ENCODE results near the gene HDAC4. TPM values are rescaled to one million over a fixed set of nuclear protein-coding genes. Genes with fewer than 3 reads are reported as not detected.

The HDAC4 gene
- total RNA-seq, 1 donor from 2014 or later = 30.7 TPM

DNA sequence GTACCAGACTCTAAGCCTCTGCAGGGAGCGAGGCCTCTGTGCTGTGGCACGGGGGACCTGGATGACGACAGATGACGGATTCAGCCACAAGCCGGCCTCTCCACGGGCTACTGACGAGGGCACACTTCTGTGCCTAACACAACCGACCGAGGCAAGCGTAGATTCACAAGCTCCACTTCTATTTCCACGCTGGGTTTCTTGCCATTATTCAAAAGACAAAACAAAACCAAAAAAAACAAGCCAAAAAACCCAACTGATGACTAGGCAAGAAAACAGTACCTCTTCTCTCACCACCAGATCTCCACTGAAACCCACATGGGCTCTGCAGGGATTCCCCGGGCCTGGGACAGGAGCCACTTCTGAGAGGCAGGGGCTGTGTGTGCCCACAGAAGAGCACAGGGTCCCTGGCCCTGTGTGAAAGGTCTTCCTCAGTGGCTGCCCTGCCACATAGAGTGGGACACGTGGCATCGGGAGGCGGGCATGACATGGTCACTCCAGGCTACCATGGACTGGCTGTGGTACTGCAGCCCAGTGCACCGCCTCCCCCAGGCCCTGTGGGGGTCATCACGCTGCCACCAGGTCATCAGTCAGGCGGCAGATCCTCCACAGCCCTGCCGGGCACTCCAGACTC is 254.7 kb downstream of the HDAC4 start:
- intact Hi-C loops (cut with DNase I) = no loop called here
- ATAC-seq (no peak), DNase-seq (ENCODE audit: missing footprints) (no peak)

DNA sequence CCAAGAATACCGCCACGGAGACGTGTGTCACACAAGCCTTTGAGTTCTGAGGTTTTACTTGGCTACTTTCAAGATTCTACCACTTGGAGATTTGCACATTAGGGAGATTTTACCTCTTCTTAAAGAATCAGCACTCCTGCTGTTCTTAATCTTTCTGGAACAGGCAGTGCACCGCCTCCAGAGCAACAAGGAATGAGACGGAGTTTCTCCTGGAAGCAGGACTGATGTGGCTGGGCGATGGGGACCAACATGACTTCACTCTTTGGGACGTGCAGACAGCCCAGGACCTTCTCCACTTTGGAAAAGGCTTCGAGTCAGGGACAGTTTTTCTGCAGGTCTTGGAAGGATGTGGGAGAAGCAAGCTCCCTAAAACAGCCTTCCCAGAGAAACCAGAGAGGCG is 255.2 kb downstream of the HDAC4 start:
- no peak for DNase-seq (ENCODE audit: missing footprints)
- intact Hi-C loops (cut with DNase I) = no loop called here
- ATAC-seq = no peak

DNA sequence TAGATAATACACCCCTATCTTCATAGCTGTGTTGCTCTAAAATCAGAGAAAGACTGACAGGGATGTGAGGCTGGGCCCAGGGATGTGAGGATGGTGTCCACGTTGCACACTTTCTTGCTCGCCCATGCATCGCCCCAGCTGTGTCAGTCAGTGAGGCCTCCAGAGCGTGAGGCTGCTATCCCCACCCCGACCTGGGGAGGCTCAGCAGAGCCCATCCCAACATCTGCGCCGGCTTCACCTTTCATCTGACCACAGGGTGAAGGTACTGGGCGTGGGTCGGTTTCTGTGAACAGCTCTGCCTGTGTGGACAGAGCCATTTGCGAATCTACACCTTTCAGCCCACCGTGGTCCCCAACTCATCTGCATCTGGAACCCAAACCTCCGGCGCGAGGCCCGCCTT is 255.7 kb downstream of the HDAC4 start:
- no peak for ATAC-seq
- intact Hi-C loops (cut with DNase I) = no loop called here
- DNase-seq (ENCODE audit: missing footprints) = no peak

DNA sequence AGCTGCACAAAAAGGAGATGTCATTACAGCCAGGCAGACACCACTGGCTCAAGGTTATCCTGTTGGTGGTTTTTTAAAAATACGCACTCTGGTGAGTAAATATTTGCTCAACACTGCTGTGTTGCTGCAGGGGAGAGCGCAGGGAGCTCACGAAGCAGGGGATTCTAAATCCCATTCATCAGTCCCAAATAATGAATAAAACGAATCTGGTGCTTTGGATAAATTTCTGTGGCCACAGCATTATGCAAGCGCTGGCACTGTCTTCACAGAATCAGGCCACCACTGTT is 256.2 kb downstream of the HDAC4 start:
- no peak for DNase-seq (ENCODE audit: missing footprints)
- no peak for ATAC-seq
- intact Hi-C loops (cut with DNase I) = no loop called here

DNA sequence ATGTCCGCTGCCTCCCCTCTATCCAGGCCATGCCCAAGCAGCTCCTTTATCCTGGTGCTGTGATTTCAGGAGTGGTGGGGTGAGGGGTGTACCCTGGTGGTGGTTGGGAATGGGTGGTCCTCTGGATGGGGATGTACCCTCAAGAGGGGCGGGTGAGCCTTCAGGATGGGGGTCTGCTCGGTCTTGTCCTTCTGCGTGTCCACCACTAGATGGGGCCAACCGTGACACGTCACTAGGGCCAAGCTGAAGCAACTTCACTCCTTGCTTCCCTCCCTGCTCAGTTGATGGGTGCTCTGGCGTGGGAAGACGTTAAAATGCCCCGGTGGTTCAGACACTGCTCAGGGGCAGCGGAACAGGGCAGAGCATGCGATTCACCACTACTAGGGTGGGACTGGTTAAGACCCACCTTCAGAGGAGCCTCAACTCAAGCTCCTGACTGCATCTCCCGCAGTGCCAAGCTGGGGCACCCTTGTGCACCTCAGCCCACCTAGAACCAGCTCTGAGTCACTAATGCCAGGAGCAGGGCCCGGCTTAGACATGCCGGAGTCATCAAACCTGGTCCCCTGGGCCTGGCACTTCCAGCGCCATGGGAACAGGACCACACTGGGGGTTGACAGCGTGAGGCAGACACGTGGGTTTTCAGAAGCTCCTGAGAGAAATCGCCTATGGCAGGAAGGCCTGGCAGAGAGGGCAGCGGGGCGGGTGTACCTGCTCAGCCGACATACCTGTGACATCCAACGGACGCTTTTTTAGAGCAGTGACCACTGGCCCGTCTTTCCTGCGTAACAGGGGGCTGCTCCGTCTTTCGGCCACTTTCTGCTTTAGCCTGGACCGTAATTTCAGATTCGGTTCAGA is 256.7 kb downstream of the HDAC4 start:
- DNase-seq (ENCODE audit: missing footprints) = no peak
- intact Hi-C loops (cut with DNase I) = no loop called here
- peak; percentile 67 for ATAC-seq

DNA sequence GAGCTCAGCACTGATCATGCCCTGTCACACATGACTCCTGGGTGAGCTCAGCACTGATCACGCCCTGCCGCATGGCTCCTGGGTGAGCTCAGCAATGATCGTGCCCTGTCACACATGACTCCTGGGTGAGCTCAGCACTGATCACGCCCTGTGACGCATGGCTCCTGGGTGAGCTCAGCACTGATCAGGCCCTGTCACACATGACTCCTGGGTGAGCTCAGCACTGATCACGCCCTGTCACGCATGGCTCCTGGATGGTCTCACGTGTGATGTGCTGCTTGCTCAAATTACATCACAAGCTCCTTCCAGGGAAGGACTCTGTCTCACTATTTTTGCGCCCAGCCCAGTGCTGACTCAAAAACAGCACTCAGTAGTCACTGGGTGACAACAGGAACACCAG is 258.0 kb downstream of the HDAC4 start:
- ATAC-seq (no peak), DNase-seq (ENCODE audit: missing footprints) (no peak)
- intact Hi-C loops (cut with DNase I) = no loop called here

DNA sequence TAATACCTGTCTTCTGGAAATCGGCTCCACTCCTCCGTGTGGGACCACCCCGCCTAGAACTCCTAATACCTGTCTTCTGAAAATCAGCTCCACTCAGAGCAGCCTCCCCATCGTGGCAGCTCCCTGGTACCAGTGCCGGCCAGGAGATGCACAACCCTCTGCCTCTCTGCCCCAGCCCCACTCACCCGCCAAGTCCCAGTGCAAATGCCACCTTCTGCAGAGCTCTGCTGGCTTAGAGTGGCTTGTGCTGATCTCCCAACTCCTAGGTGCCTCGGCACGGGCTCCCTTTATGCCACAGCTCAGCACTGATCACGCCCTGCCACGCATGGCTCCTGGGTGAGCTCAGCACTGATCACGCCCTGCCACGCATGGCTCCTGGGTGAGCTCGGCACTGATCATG is 258.5 kb downstream of the HDAC4 start:
- DNase-seq (ENCODE audit: missing footprints) = no peak
- intact Hi-C loops (cut with DNase I) = no loop called here
- ATAC-seq = no peak

DNA sequence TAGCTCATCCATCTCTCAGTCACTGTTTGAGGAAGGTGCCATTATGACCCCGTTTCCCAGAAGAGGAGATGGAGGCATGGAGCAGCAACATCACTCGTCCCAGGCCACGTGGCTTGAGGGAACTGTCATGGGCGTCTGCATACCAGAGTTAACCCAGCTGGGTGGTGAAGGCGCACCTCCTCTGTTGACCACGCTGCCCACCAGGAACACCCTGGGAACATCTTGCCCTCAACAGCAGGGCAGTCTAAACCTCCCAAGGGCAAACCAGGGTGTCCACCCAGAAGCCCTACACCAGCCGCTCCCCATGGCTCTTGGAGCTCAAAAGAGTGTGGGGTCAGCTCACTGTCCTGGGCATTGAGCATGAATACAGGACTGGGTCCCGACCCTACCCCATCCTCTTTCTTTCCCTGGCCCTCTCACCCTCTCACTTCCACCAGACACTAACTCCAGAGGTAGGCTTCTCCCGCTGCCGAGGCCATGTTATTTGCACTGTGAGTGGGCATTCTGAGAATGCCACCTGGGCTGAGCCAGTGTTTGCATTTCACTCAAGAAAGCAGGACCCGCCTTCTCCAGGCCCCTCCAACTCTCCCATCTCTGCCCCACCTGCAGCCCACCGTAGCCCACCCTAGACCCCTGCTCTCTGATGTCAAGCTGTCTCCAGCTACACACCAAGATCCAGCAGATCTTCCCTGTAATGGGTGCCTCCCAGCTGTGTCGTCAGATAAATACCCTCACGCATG is 259.6 kb downstream of the HDAC4 start:
- ATAC-seq (no peak), DNase-seq (ENCODE audit: missing footprints) (no peak)
- intact Hi-C loops (cut with DNase I) = no loop called here

DNA sequence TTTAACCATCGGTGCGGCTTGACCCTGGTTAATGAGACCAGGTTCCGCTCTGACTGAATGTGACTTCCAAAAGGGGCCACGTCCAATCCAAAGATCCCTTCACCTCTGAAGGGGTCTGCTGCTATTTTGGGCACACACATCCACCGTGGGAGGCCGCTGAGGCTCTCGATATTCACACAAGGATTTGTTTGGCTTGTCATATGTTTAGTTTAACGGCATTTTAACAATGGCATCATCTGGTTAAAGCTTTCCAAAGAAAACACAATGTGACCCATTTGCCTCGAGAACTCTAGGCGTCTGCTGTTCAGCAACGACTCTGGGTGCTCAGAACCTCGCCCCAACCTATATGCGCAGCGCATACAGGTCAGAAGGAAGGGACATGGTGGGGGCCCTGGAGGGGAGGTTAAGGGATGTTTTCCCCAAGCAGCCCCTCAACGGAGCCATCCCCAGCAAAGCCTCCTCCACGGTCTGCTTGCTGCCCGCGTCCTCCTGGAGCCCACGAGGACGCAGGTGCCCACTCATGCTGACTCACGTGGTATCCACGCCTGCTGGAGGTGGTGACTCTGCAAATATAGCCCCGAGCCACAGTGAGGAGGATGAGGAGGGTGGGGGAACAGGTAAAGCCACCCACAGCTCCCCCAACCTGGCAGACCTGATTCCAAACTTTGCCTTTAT is 260.3 kb downstream of the HDAC4 start:
- DNase-seq (ENCODE audit: missing footprints) (no peak), ATAC-seq (no peak)
- intact Hi-C loops (cut with DNase I) = no loop called here

DNA sequence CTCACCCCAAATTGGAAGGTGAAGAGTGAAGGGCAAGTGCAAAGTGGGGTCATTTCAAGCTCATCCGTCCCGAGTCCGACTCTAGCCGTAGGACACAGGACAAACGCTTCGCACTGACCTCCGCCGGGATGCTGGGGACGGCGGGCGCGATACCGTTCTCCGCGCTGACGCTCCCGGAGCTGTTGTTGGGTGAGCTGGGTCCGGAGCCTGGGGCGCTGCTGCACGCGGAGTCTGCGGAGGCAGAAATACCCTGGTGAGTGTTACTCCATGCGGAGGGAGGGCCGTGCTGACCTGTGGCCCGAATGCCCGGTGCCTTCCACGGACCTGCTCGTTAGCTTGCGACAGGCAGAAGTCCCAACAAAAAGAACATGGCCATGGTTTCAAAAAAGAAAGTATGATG is 261.3 kb downstream of the HDAC4 start:
- DNase-seq (ENCODE audit: missing footprints) (no peak), ATAC-seq (no peak)
- intact Hi-C loops (cut with DNase I) = no loop called here

DNA sequence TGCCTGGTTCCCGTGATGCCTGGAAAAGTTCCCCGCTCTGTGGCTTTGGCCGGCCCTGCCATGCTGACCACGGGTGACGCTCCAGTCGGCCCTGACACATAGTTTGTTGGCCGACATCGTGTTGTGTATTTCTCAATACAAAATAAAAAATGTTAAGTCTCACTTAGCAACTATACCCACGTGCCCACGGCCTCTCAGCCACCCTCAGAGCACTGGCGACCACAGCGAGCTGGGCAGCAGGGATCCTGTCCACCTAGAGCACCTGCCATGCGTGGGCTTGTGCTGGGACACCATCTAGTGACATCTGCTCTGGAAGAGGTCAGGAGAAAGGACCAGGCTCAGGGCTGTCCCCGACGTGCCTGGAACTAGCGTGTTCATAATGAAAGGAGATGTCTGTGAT is 261.7 kb downstream of the HDAC4 start:
- DNase-seq (ENCODE audit: missing footprints) (no peak), ATAC-seq (no peak)
- intact Hi-C loops (cut with DNase I) = no loop called here

DNA sequence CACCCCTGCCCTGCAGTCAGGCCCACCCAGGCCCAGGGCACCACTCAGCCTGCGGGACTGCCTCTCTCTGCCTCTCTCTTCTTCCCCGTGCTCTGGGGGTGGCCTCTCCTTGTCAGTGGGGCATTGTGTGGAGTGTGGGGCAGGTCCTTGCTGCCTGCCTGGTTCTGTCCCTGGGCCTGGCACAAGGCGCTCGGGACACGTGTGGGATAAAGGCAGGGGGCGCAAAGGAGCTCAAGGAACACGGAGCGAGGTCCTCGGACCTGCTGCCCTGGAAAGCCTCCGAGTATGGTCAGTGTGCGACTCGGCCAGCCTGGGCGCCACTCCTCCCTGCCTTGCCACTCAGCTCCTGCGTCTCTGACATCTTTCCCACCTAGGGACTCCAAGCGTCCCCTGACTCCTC is 262.2 kb downstream of the HDAC4 start:
- intact Hi-C loops (cut with DNase I) = no loop called here
- ATAC-seq (no peak), DNase-seq (ENCODE audit: missing footprints) (no peak)

DNA sequence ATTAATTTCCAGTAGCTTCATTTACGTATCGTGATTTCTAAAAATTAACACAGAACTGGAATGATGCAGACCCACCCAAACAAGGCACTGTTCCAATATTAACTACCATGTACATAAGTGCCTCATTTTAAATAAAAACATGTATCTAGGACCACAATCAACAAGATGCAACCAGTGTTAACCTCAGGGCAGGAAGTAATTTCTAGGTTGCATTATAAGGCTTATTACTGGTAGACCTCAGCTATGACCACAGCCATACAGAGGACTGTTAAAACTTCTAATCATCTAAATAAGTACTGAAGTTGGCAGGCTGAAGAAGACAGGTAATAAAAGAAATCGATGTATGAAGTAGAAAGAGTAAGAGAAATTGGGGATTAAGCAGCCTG is 262.9 kb downstream of the HDAC4 start:
- intact Hi-C loops (cut with DNase I) = no loop called here
- no peak for ATAC-seq
- no peak for DNase-seq (ENCODE audit: missing footprints)

DNA sequence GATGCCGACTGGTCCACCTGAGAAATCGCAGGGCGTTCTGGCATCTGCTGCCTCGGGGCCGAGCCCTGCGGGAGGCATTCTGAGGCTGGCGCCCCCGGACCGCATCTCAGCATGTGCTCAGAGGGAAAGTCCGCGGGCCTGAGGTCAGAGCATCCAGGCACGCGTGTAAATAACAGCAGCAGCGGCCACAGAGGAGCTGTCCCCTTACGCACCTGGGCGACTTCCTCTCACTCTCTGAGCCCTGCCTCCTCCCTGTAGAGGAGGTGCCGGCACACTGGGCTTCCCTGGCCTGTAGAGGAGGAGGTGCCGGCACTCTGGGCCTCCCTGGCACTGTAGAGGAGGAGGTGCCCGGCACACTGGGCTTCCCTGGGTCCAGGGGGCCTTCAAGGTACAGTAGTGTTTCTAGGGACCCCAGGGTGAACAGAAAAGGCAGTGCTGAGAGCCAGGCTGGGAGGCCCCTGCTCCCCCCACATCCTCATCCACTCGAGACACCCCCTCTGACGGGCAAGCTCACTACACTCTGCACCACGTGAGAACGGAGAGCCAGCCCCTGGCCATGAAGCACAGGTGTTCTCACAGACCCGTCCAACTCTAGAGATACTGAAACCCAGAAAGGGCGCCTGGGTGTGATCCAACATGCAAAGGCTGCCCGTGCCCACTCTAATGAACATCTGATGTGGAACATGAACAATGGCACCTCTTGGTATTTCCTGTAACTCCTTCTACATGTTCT is 263.5 kb downstream of the HDAC4 start:
- no peak for DNase-seq (ENCODE audit: missing footprints)
- intact Hi-C loops (cut with DNase I) = no loop called here

DNA sequence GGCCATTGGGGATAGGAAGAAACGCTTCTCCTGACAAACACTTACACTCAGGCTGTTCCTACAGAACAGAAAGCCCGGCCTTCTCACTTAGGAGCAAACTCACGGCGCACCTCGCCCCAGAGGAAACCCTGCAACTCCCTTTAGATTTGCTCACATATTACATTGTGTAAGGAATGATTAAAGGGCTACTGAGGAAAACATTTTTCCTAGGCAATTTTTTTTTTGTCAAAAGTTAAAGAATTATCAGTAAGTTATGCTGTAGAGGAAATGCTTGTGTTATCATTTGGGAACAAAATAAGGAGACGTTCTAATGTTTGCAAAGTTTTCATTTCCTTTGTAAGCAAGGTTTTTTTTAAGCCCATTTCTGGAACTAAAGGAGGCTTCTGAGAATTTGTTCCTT is 264.1 kb downstream of the HDAC4 start:
- DNase-seq (ENCODE audit: missing footprints) (no peak), ATAC-seq (no peak)
- intact Hi-C loops (cut with DNase I) = no loop called here

More for the DNA sequence above, 263.5 kb downstream of the HDAC4 start:
- peak; percentile 45 for ATAC-seq

DNA sequence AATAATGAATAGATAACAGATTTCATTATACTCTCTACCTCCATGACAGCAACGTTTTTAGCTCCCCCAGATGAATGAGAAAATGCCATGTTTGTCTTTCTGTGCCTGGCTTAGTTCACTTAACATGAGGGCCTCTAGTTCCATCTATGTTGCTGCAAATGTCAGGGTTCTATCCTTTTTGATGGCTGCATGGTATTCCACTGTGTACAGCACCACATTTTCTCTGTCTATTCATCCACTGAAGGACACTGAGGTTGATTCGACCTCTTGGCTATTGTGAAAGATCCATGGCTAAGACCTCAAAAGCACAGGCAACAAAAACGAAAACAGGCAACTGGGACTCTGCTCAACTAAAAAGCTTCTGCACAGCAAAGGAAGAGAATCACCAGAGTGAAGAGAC is 264.6 kb downstream of the HDAC4 start:
- no peak for DNase-seq (ENCODE audit: missing footprints)
- intact Hi-C loops (cut with DNase I) = no loop called here
- no peak for ATAC-seq

DNA sequence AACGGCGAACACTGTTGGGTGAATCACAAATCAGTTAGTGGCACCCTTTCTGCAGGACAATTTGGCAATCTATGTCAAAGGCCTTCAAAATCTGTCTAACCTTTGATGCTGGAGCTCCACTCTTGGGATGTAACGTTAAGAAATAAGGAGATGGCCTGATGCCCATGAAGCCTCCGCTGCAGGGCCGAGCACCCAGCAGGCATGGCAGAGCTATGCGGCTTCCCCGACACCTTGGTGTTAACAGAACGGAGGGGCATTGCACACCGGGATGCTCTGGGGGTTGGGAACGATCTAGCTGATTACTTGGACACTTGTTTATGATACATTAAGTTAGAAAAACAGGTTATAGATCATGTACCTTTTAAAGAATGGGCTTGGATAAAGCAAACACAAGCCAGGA is 265.3 kb downstream of the HDAC4 start:
- ATAC-seq (no peak), DNase-seq (ENCODE audit: missing footprints) (no peak)
- intact Hi-C loops (cut with DNase I) = no loop called here

DNA sequence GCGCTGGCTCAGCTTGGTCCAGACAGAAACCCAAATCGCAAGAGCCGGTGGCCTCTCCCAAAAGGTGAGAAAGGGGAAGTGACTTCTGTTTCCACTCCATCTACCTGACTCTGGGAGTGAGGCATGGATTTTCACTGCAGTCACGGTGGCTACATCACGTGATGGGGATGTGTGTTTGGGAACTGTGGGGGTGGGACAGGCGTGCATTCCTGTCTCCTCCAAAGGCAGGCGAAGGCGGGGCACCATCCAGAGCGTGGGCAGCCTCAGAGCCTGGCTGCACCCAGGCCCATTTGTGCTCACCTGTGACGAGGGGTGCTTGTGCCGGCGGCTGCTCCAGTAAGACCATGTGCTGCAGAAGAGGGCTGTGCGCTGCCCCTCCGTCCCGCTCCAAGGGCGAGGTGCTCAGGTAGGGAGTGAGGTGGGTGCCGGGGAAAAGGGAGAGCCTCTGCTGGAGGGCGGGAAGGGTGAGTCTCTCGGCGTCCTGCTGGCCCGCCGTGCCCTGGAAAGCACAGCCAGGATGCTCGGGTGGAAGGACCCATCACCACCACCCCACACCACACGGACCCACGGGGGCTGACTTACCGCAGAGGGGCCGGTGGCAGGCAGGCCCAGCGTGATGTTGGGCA is 266.8 kb downstream of the HDAC4 start:
- no peak for ATAC-seq
- intact Hi-C loops (cut with DNase I) = no loop called here
- DNase-seq (ENCODE audit: missing footprints) = no peak

DNA sequence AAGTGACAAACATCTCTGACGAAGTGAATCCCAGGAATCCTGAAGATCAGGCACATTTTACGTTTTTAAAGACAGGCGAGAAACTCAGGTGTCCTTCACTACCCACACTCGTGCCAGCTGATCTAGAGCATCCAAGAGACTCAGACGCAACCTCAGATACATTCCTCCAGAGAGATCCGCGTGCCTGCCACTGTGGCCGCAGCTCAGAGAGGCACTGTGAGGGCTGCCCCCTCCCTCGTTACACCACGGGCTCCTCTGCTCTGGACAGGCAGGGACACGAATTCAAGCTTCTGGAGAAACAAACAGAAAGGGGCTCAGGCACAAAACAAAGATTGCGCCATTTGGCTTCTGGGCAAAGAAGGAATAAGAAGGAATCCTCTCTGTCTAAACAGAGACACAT is 268.0 kb downstream of the HDAC4 start:
- DNase-seq (ENCODE audit: missing footprints) = no peak
- intact Hi-C loops (cut with DNase I) = no loop called here
- no peak for ATAC-seq
